K562 (cell line): ENCODE data around the gene TADA2A.

Experiments
- EZH2 ChIP-seq: IDR thresholded peaks from 2 replicates; pipeline ENCODE4 v1.6.1; 2012; ENCODE audit warnings: low read depth, mild to moderate bottlenecking, inconsistent platforms, low read length, borderline replicate concordance
- GABPA ChIP-seq: fragments of 200-800 bp; sonication (Bioruptor generic); conservative IDR thresholded peaks from 2 replicates; pipeline ENCODE4 v1.6.1; 2016; ENCODE audit warnings: low read depth, missing genetic modification characterization, missing compliant biosample characterization
- HDAC2 ChIP-seq: fragments of 450-650 bp; IDR thresholded peaks from 2 replicates; pipeline ENCODE4 v1.6.1; 2016; ENCODE audit warnings: mild to moderate bottlenecking
- MAX ChIP-seq: sonication (generic); formaldehyde crosslinking; IDR thresholded peaks from 2 replicates; pipeline ENCODE4 v1.9.0; 2022; ENCODE audit warnings: mild to moderate bottlenecking, missing genetic modification reagents
- POLR2AphosphoS5 ChIP-seq: IDR thresholded peaks from 2 replicates; pipeline ENCODE4 v1.6.1; 2011; ENCODE audit warnings: mild to moderate bottlenecking, low read depth, low read length, moderate library complexity; ENCODE audit not compliant: control insufficient read depth, insufficient read depth
- ZC3H4 ChIP-seq: sonication (generic); formaldehyde crosslinking; IDR thresholded peaks from 2 replicates; pipeline ENCODE4 v1.9.0; 2021; ENCODE audit warnings: missing genetic modification reagents, borderline replicate concordance

GRCh38 chr17:37432671-37433070 is 26.0 kb downstream of the TADA2A start:
- TF ChIP-seq HDAC2, result no peak
- no peak for TF ChIP-seq MAX (CRISPR knock-in tag)
- no peak for TF ChIP-seq POLR2AphosphoS5
- TF ChIP-seq EZH2, result no peak
- TF ChIP-seq GABPA (tag), result no peak
- TF ChIP-seq ZC3H4 (CRISPR knock-in tag), result no peak
